Measurements from ENCODE around the gene CFDP1.
A peak's percentile ranks its signal among the peaks of the same experiment; 100 is the strongest.
"Not testable (repeated sequence)": the region's sequence is repeated elsewhere in the genome, so short reads cannot be mapped to it uniquely, and the experiment has no call there.

Gene CFDP1

GRCh38 chr16:75456486-75456885 lies 23.2 kb upstream of the CFDP1 start:
- not testable (repeated sequence) for H3K9ac ChIP-seq (ENCODE audit: low read length)

GRCh38 chr16:75455677-75456076 lies 22.4 kb upstream of the CFDP1 start:
- Histone ChIP-seq H3K27ac (ENCODE audit: low read depth, low read length) (no peak overlapping the region), H3K36me3 (ENCODE audit: control insufficient read depth, insufficient read depth, low read length) (no peaks in the 10 kb centered on the region), H2AK5ac (ENCODE audit: low read length) (no peak overlapping the region), H3K4me1 (ENCODE audit: control insufficient read depth, low read depth, low read length) (peaks cover 2% of the 10 kb centered on the region), H3K4ac (ENCODE audit: low read depth, low read length) (no peak overlapping the region), H3K4me3 (ENCODE audit: low read length) (no peak overlapping the region), H4K5ac (ENCODE audit: low read length) (no peak overlapping the region), H3K56ac (ENCODE audit: low read length) (no peak overlapping the region), H3K79me2 (ENCODE audit: control insufficient read depth, insufficient read depth, low read length) (peaks cover 58% of the 10 kb centered on the region), H4K8ac (ENCODE audit: low read depth, low read length) (no peak overlapping the region), H3K9ac (ENCODE audit: low read length) (no peak overlapping the region), H3K18ac (ENCODE audit: low read length) (no peak overlapping the region), H2BK15ac (replicated peaks; ENCODE audit: low read depth) (no peak overlapping the region), H3K27me3 (ENCODE audit: insufficient read depth, low read length, poor library complexity) (no peaks in the 10 kb centered on the region), H3K23ac (ENCODE audit: low read length) (no peak overlapping the region), H3K4me2 (ENCODE audit: low read length) (no peak overlapping the region), H2BK5ac (ENCODE audit: low read length) (no peak overlapping the region), H2BK120ac (ENCODE audit: low read depth, low read length) (no peak overlapping the region), H3K79me1 (ENCODE audit: low read length) (peaks cover 24% of the 10 kb centered on the region)
- WGBS (ENCODE audit: extremely low coverage, insufficient coverage, low lambda C conversion rate) = no CpG with 5 or more reads among the region's 5 CpGs
- DNase-seq = no peak

More at GRCh38 chr16:75456486-75456885, 23.2 kb upstream of the CFDP1 start:
- not testable (repeated sequence) for H2AK5ac ChIP-seq (ENCODE audit: low read length); H2BK120ac ChIP-seq (ENCODE audit: low read depth, low read length); H3K4me3 ChIP-seq (ENCODE audit: low read length); H3K23ac ChIP-seq (ENCODE audit: low read length); H3K18ac ChIP-seq (ENCODE audit: low read length); H4K8ac ChIP-seq (ENCODE audit: low read depth, low read length); H4K5ac ChIP-seq (ENCODE audit: low read length); H3K27me3 ChIP-seq (ENCODE audit: insufficient read depth, low read length, poor library complexity); H3K4me2 ChIP-seq (ENCODE audit: low read length); H2BK5ac ChIP-seq (ENCODE audit: low read length); H3K27ac ChIP-seq (ENCODE audit: low read depth, low read length); DNase-seq; H3K56ac ChIP-seq (ENCODE audit: low read length); H3K4ac ChIP-seq (ENCODE audit: low read depth, low read length); H3K36me3 ChIP-seq (ENCODE audit: control insufficient read depth, insufficient read depth, low read length); H2BK15ac ChIP-seq (replicated peaks; ENCODE audit: low read depth); H3K4me1 ChIP-seq (ENCODE audit: control insufficient read depth, low read depth, low read length)
- H3K79me2 ChIP-seq (ENCODE audit: control insufficient read depth, insufficient read depth, low read length) = peaks cover 64% of the 10 kb centered on the region
- H3K79me1 ChIP-seq (ENCODE audit: low read length) = peaks cover 25% of the 10 kb centered on the region
- no CpG with 5 or more reads among the region's 4 CpGs for WGBS (ENCODE audit: extremely low coverage, insufficient coverage, low lambda C conversion rate)

DNA sequence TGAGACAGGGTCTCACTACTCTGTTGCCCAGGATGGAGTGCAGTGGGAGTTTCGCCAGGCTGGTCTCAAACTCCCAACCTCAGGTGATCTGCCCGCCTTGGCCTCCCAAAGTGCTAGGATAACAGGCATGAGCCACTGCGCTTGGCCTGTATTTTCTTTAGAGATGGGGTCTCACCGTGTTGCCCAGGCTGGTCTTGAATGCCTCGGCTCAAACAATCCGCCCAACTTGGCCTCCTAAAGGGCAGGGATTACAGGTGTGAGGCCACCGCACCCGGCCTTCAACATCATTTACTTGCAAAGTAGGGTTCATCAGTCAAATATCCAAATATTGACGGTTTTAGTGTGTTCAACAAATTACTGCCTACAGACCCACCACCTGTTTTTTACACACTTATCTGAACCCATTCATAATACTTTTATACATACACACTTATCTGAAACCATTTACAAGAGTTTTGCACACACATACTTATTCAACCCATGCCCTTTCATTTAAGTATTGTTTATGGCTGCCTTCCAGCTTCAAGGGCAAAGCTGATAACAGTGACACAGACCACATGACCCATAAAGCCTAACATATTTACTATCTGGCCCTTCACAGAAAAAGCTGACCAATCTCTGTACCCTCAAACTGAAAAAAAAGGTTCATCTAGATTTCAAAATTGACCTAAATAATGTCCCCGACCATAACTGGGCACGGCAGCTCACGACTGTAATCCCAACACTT lies 19.3 kb upstream of the CFDP1 start:
- no peak overlapping the region for H3K4ac ChIP-seq (ENCODE audit: low read depth, low read length)
- no peak overlapping the region for H3K23ac ChIP-seq (ENCODE audit: low read length)
- WGBS (ENCODE audit: extremely low coverage, insufficient coverage, low lambda C conversion rate) = no CpG with 5 or more reads among the region's 12 CpGs
- no peaks in the 10 kb centered on the region for H3K4me1 ChIP-seq (ENCODE audit: control insufficient read depth, low read depth, low read length)
- H2BK15ac ChIP-seq (replicated peaks; ENCODE audit: low read depth) = no peak overlapping the region
- H3K4me2 ChIP-seq (ENCODE audit: low read length) = no peak overlapping the region
- no peak overlapping the region for H2BK5ac ChIP-seq (ENCODE audit: low read length)
- no peaks in the 10 kb centered on the region for H3K27me3 ChIP-seq (ENCODE audit: insufficient read depth, low read length, poor library complexity)
- no peak overlapping the region for H3K27ac ChIP-seq (ENCODE audit: low read depth, low read length)
- H3K36me3 ChIP-seq (ENCODE audit: control insufficient read depth, insufficient read depth, low read length) = no peaks in the 10 kb centered on the region
- H3K18ac ChIP-seq (ENCODE audit: low read length) = no peak overlapping the region
- peaks cover 15% of the 10 kb centered on the region for H3K79me1 ChIP-seq (ENCODE audit: low read length)
- H2AK5ac ChIP-seq (ENCODE audit: low read length) = no peak overlapping the region
- peaks cover 37% of the 10 kb centered on the region for H3K79me2 ChIP-seq (ENCODE audit: control insufficient read depth, insufficient read depth, low read length)
- no peak overlapping the region for H2BK120ac ChIP-seq (ENCODE audit: low read depth, low read length)
- no peak for DNase-seq
- peak overlapping the region; percentile 7 for H3K56ac ChIP-seq (ENCODE audit: low read length)
- no peak overlapping the region for H4K8ac ChIP-seq (ENCODE audit: low read depth, low read length)
- H3K9ac ChIP-seq (ENCODE audit: low read length) = no peak overlapping the region
- no peak overlapping the region for H3K4me3 ChIP-seq (ENCODE audit: low read length)
- no peak overlapping the region for H4K5ac ChIP-seq (ENCODE audit: low read length)

GRCh38 chr16:75446416-75446815 lies 13.1 kb upstream of the CFDP1 start:
- Histone ChIP-seq H3K4me2 (ENCODE audit: low read length) (no peak overlapping the region), H3K79me1 (ENCODE audit: low read length) (peaks cover 2% of the 10 kb centered on the region), H3K79me2 (ENCODE audit: control insufficient read depth, insufficient read depth, low read length) (no peaks in the 10 kb centered on the region), H3K23ac (ENCODE audit: low read length) (no peak overlapping the region), H3K4me3 (ENCODE audit: low read length) (no peak overlapping the region), H2BK15ac (replicated peaks; ENCODE audit: low read depth) (no peak overlapping the region), H3K36me3 (ENCODE audit: control insufficient read depth, insufficient read depth, low read length) (no peaks in the 10 kb centered on the region), H3K56ac (ENCODE audit: low read length) (no peak overlapping the region), H2AK5ac (ENCODE audit: low read length) (no peak overlapping the region), H4K5ac (ENCODE audit: low read length) (no peak overlapping the region), H4K8ac (ENCODE audit: low read depth, low read length) (no peak overlapping the region), H3K9ac (ENCODE audit: low read length) (no peak overlapping the region), H3K27me3 (ENCODE audit: insufficient read depth, low read length, poor library complexity) (no peaks in the 10 kb centered on the region), H3K4me1 (ENCODE audit: control insufficient read depth, low read depth, low read length) (no peaks in the 10 kb centered on the region), H3K27ac (ENCODE audit: low read depth, low read length) (no peak overlapping the region), H2BK5ac (ENCODE audit: low read length) (no peak overlapping the region), H3K4ac (ENCODE audit: low read depth, low read length) (no peak overlapping the region), H3K18ac (ENCODE audit: low read length) (no peak overlapping the region), H2BK120ac (ENCODE audit: low read depth, low read length) (no peak overlapping the region)
- no peak for DNase-seq

DNA sequence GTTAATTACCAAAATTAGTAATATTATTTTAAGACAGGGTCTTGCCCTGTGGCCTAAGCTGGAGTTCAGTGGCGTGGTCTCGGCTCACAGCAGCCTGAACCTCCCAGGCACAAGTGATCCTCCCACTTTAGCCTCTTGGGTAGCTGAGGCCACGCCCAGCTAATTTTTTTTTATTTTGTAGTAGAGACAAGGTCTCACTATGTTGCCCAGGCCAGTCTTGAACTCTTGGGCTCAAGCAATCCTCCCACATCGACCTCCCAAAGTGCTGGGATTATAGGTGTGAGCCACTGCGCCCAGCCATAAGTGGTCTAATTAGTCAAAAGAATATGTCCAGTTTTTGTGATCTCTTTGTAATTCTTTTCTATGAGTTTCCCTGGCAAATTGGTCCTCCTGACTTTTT lies 12.0 kb upstream of the CFDP1 start:
- Histone ChIP-seq H3K27me3 (ENCODE audit: insufficient read depth, low read length, poor library complexity) (no peaks in the 10 kb centered on the region), H3K36me3 (ENCODE audit: control insufficient read depth, insufficient read depth, low read length) (no peaks in the 10 kb centered on the region), H3K56ac (ENCODE audit: low read length) (no peak overlapping the region), H3K4me1 (ENCODE audit: control insufficient read depth, low read depth, low read length) (no peaks in the 10 kb centered on the region), H3K27ac (ENCODE audit: low read depth, low read length) (no peak overlapping the region), H2BK5ac (ENCODE audit: low read length) (no peak overlapping the region), H3K79me1 (ENCODE audit: low read length) (peaks cover 2% of the 10 kb centered on the region), H4K5ac (ENCODE audit: low read length) (no peak overlapping the region), H3K18ac (ENCODE audit: low read length) (no peak overlapping the region), H2BK120ac (ENCODE audit: low read depth, low read length) (no peak overlapping the region), H3K79me2 (ENCODE audit: control insufficient read depth, insufficient read depth, low read length) (no peaks in the 10 kb centered on the region), H2BK15ac (replicated peaks; ENCODE audit: low read depth) (no peak overlapping the region), H2AK5ac (ENCODE audit: low read length) (no peak overlapping the region), H4K8ac (ENCODE audit: low read depth, low read length) (no peak overlapping the region), H3K4ac (ENCODE audit: low read depth, low read length) (no peak overlapping the region), H3K4me2 (ENCODE audit: low read length) (no peak overlapping the region), H3K23ac (ENCODE audit: low read length) (no peak overlapping the region), H3K9ac (ENCODE audit: low read length) (no peak overlapping the region), H3K4me3 (ENCODE audit: low read length) (no peak overlapping the region)
- no peak for DNase-seq
- WGBS (ENCODE audit: extremely low coverage, insufficient coverage, low lambda C conversion rate) = no CpG with 5 or more reads among the region's 5 CpGs

DNA sequence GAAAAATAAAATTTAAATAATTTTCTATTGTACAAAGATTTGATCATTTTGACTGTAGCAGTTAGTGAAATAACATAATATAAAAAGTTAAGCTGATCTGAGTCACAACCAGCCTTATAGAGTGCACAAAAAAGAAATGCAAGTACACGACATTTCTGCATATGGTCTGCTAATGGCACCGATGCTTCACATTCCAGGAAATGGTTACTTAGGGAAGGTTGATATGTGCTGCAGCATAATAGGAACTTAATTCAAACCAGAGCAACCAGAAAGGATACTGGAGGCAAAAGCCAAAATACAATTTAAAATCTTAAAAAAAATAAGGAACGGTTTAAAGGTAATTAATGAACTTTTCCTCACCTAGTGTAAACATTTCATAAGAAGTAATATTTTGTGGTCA lies 10.0 kb upstream of the CFDP1 start:
- no peak overlapping the region for H4K5ac ChIP-seq (ENCODE audit: low read length)
- no peak overlapping the region for H2BK15ac ChIP-seq (replicated peaks; ENCODE audit: low read depth)
- no peak overlapping the region for H3K56ac ChIP-seq (ENCODE audit: low read length)
- H3K9ac ChIP-seq (ENCODE audit: low read length) = no peak overlapping the region
- no peak overlapping the region for H2AK5ac ChIP-seq (ENCODE audit: low read length)
- H4K8ac ChIP-seq (ENCODE audit: low read depth, low read length) = no peak overlapping the region
- no CpG with 5 or more reads among the region's 3 CpGs for WGBS (ENCODE audit: extremely low coverage, insufficient coverage, low lambda C conversion rate)
- no peaks in the 10 kb centered on the region for H3K36me3 ChIP-seq (ENCODE audit: control insufficient read depth, insufficient read depth, low read length)
- no peak overlapping the region for H2BK5ac ChIP-seq (ENCODE audit: low read length)
- H3K18ac ChIP-seq (ENCODE audit: low read length) = no peak overlapping the region
- no peak overlapping the region for H3K4me2 ChIP-seq (ENCODE audit: low read length)
- H3K27ac ChIP-seq (ENCODE audit: low read depth, low read length) = no peak overlapping the region
- no peak overlapping the region for H3K4me3 ChIP-seq (ENCODE audit: low read length)
- H3K79me1 ChIP-seq (ENCODE audit: low read length) = no peaks in the 10 kb centered on the region
- no peaks in the 10 kb centered on the region for H3K4me1 ChIP-seq (ENCODE audit: control insufficient read depth, low read depth, low read length)
- no peaks in the 10 kb centered on the region for H3K79me2 ChIP-seq (ENCODE audit: control insufficient read depth, insufficient read depth, low read length)
- no peak overlapping the region for H3K4ac ChIP-seq (ENCODE audit: low read depth, low read length)
- H3K27me3 ChIP-seq (ENCODE audit: insufficient read depth, low read length, poor library complexity) = no peaks in the 10 kb centered on the region
- no peak overlapping the region for H2BK120ac ChIP-seq (ENCODE audit: low read depth, low read length)
- no peak overlapping the region for H3K23ac ChIP-seq (ENCODE audit: low read length)
- DNase-seq = no peak
